Measurements from ENCODE around the gene CREBL2.

DNA sequence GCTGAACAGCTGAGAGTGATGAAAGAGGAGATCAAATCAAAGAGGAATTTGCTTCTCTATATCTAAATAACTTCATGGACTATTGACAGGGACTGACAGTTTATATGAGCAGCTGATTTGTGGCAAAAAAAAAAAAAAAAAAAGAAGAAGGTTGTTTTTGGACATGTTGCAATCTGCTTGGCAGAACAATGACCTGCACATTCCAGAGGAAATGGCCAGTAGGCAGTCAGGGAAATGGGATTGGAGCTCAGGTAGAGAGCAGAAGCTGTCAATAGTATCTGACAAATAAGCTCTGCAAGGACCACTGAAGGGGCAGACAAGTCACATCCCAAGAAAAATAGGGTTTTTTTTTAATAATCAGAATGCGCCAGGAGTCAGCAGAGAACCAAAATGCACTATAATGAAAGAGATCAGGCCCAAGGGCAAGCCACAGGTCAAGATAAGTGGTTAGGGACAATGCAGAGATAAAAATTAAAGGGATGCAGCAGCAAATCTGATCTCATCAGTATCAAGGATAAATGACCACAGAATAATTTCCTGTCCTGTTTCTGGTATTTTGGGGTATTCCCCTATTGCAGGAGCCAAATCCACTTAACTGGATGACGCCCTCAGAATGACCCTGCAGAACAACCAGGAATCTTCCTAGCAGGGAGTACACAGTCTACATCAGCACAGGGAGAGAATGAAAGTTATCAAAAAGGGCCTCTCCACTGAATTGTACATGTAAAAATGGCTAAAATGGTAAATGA is 26.4 kb upstream of the CREBL2 start:
- TF ChIP-seq, protein P1, sequence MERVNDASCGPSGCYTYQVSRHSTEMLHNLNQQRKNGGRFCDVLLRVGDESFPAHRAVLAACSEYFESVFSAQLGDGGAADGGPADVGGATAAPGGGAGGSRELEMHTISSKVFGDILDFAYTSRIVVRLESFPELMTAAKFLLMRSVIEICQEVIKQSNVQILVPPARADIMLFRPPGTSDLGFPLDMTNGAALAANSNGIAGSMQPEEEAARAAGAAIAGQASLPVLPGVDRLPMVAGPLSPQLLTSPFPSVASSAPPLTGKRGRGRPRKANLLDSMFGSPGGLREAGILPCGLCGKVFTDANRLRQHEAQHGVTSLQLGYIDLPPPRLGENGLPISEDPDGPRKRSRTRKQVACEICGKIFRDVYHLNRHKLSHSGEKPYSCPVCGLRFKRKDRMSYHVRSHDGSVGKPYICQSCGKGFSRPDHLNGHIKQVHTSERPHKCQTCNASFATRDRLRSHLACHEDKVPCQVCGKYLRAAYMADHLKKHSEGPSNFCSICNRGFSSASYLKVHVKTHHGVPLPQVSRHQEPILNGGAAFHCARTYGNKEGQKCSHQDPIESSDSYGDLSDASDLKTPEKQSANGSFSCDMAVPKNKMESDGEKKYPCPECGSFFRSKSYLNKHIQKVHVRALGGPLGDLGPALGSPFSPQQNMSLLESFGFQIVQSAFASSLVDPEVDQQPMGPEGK (CRISPR knock-in tag; IDR thresholded peaks at IDR 0.05; ENCODE audit: borderline replicate concordance): no peak
- TF ChIP-seq ESRRG (CRISPR knock-in tag; IDR thresholded peaks at IDR 0.05): no peak

Data from SK-N-SH treated with all-trans-retinoic acid at 6 μM for 48 hours (cell line).